OCI-LY1 (cell line): ENCODE measurements around the gene TSC22D1.

ENCODE experiments used
- H2AFZ ChIP-seq: fragments of 200-600 bp; sonication (generic), shearing (Covaris generic); 2 replicates; pipeline ENCODE4 v1.6.0; 2014; ENCODE audit warnings: antibody characterized with exemption, mild to moderate bottlenecking, low read length
- H3F3A ChIP-seq: fragments of 200-600 bp; sonication (generic), shearing (Covaris generic); 2 replicates; pipeline ENCODE4 v1.6.0; 2014; ENCODE audit warnings: mild to moderate bottlenecking, antibody characterized with exemption, low read length, moderate library complexity; ENCODE audit not compliant: insufficient read depth
- H3K27ac ChIP-seq: fragments of 200-600 bp; sonication (generic); 2 replicates; pipeline ENCODE4 v1.5.1; 2014; ENCODE audit warnings: low read length, mixed run types, mild to moderate bottlenecking, low read depth; ENCODE audit not compliant: poor library complexity, severe bottlenecking
- H3K27me3 ChIP-seq: fragments of 200-600 bp; sonication (generic); 2 replicates; pipeline ENCODE4 v1.6.0; 2014; ENCODE audit warnings: antibody characterized with exemption, mild to moderate bottlenecking, low read length, moderate library complexity; ENCODE audit not compliant: insufficient read depth
- H3K36me3 ChIP-seq: fragments of 200-600 bp; sonication (generic); 2 replicates; pipeline ENCODE4 v1.6.1; 2014; ENCODE audit warnings: mild to moderate bottlenecking, antibody characterized with exemption, low read length, moderate library complexity, mixed read lengths; ENCODE audit not compliant: insufficient read depth
- H3K4me1 ChIP-seq: fragments of 200-600 bp; sonication (generic); 2 replicates; pipeline ENCODE4 v1.5.1; 2014; ENCODE audit warnings: mild to moderate bottlenecking, low read length, moderate library complexity; ENCODE audit not compliant: insufficient read depth, severe bottlenecking
- H3K4me2 ChIP-seq: fragments of 200-600 bp; sonication (generic), shearing (Covaris generic); 2 replicates; pipeline ENCODE4 v1.6.1; 2014; ENCODE audit warnings: low read length
- H3K4me3 ChIP-seq: fragments of 200-600 bp; sonication (generic); 2 replicates; pipeline ENCODE4 v1.5.1; 2014; ENCODE audit warnings: low read length, low read depth, mild to moderate bottlenecking, mixed read lengths; ENCODE audit not compliant: poor library complexity, severe bottlenecking
- H3K79me2 ChIP-seq: fragments of 200-600 bp; shearing (Covaris generic); 2 replicates; pipeline ENCODE4 v1.6.1; 2016; ENCODE audit warnings: mixed run types, low read length, mixed read lengths; ENCODE audit not compliant: insufficient read depth
- H3K9ac ChIP-seq: fragments of 200-600 bp; sonication (generic), shearing (Covaris generic); 2 replicates; pipeline ENCODE4 v1.6.1; 2014; ENCODE audit warnings: mild to moderate bottlenecking, low read length, mixed read lengths
- H3K9me2 ChIP-seq: fragments of 200-600 bp; sonication (generic), shearing (Covaris generic); 2 replicates; pipeline ENCODE4 v1.6.1; 2014; ENCODE audit warnings: low read depth, mild to moderate bottlenecking, low read length, mixed read lengths
- H3K9me3 ChIP-seq: fragments of 200-600 bp; shearing (Covaris generic); 2 replicates; pipeline ENCODE4 v1.6.1; 2014; ENCODE audit warnings: low read length, mixed read lengths
- H4K20me1 ChIP-seq: fragments of 200-600 bp; sonication (generic), shearing (Covaris generic); 2 replicates; pipeline ENCODE4 v1.6.0; 2016; ENCODE audit warnings: mild to moderate bottlenecking, low read length; ENCODE audit not compliant: insufficient read depth
- EZH2 ChIP-seq: fragments of 200-600 bp; sonication (generic), shearing (Covaris generic); IDR thresholded peaks from 2 replicates; pipeline ENCODE4 v1.8.0; 2017; ENCODE audit warnings: borderline replicate concordance, mixed run types, mild to moderate bottlenecking, antibody characterized with exemption, low read length, moderate library complexity, mixed read lengths
- TF ChIP-seq, protein P1 (sequence below): fragments of 200-600 bp; sonication (generic), shearing (Covaris generic); IDR thresholded peaks from 2 replicates; pipeline ENCODE4 v1.5.1; 2017; ENCODE audit warnings: mild to moderate bottlenecking, antibody characterized with exemption, low read length, moderate library complexity, mixed read lengths

Gene TSC22D1

DNA sequence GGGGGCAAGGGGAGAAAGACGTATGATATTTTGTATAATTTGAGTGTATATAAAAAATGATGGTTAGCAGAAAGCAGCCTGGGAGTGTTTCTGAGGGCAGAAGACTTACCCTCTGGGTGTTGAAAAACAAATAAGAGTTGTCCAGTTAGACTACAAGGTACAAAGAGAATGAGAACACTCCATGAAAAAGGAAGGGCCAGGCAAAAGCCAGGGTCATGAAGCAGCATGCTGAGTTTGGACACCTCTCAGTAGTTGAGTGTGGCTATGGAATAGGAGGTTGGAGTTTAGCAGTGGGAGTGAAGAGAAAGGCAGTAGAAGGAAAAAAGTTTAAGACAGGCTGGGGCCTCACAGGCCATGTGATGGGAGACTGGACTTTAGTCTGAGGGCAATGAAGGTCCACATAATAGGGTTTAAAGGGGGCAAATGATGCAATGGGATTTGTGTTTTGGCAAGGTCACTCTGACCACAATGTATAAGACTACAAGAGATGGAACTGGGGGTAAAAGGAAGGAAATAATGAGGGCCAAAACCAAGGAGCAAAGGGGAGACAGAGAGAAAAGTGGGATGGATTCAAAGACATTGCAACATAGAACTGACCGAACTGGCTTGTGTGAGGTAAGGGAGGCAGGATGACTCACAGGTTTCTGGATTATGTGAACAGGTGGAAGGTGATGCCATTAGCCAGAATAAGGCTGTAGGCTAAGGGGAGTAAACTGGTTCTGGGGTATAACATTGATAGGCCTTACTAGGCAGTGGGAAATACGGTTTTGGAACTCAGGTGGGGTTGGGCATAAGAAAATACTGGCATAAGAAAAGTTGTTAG lies 125.9 kb downstream of the TSC22D1 start:
- Histone ChIP-seq H3K27ac (no peak overlapping the region), H3K9ac (no peak overlapping the region), H4K20me1 (0 out of 2 replicates have a peak, but pooled peaks cover 2% of the 10 kb centered on the region), H3K79me2 (no peaks in the 10 kb centered on the region), H3K4me1 (no peaks in the 10 kb centered on the region), H2AFZ (no peak overlapping the region), H3K36me3 (no peaks in the 10 kb centered on the region), H3K9me2 (no peaks in the 10 kb centered on the region), H3K27me3 (no peaks in the 10 kb centered on the region), H3K9me3 (no peaks in the 10 kb centered on the region), H3K4me3 (no peak overlapping the region), H3K4me2 (no peak overlapping the region), H3F3A (no peaks in the 10 kb centered on the region)
- TF ChIP-seq, protein P1, sequence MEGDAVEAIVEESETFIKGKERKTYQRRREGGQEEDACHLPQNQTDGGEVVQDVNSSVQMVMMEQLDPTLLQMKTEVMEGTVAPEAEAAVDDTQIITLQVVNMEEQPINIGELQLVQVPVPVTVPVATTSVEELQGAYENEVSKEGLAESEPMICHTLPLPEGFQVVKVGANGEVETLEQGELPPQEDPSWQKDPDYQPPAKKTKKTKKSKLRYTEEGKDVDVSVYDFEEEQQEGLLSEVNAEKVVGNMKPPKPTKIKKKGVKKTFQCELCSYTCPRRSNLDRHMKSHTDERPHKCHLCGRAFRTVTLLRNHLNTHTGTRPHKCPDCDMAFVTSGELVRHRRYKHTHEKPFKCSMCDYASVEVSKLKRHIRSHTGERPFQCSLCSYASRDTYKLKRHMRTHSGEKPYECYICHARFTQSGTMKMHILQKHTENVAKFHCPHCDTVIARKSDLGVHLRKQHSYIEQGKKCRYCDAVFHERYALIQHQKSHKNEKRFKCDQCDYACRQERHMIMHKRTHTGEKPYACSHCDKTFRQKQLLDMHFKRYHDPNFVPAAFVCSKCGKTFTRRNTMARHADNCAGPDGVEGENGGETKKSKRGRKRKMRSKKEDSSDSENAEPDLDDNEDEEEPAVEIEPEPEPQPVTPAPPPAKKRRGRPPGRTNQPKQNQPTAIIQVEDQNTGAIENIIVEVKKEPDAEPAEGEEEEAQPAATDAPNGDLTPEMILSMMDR, result no peak
- TF ChIP-seq EZH2, result no peak

DNA sequence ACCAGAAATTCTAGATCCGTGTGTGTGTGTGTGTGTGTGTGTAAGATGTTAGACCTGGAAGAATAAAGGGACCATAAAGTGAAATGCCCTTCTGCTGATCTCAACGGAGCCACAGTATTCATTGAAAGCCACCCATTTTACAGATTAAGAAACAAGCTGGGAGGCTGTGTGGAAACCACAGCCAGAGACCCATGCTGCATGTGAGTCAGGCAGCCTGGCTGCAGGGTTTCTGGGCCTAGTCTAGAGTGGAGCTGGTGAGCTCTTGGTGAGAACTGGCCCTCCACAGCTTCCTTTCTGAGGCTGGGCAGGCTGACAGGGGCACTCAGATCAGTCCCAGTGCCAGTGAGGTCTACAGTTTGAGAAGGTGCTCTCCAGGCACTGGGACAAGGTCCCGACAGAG lies 127.3 kb downstream of the TSC22D1 start:
- Histone ChIP-seq H3K36me3 (no peaks in the 10 kb centered on the region), H3K9me3 (no peaks in the 10 kb centered on the region), H3K4me1 (no peaks in the 10 kb centered on the region), H3K4me2 (no peak overlapping the region), H3F3A (no peaks in the 10 kb centered on the region), H3K9ac (no peak overlapping the region), H3K79me2 (no peaks in the 10 kb centered on the region), H2AFZ (no peak overlapping the region), H3K27me3 (no peaks in the 10 kb centered on the region), H3K27ac (no peak overlapping the region), H3K9me2 (no peaks in the 10 kb centered on the region), H4K20me1 (0 out of 2 replicates have a peak, but pooled peaks cover 2% of the 10 kb centered on the region), H3K4me3 (no peak overlapping the region)
- TF ChIP-seq, protein P1, result no peak
- TF ChIP-seq EZH2, result no peak

DNA sequence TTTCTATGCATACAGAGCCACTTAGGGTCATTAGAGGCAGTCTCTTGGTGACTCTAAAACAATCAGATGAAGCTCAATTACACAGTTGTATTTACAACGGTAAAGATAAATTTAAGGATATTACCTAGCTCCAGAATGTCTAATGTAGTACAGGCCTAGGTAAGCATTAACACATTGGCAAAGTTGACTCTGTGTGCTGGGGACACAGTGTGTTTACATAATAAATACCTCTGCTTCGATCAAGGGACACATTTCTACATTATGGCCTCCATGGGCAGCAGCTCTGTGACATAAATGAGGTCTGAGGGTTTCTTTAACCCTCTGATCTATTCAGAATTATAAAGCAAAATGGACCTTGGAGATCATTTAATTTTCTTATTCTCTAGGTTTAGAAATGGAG lies 127.8 kb downstream of the TSC22D1 start:
- Histone ChIP-seq H3K4me3 (no peak overlapping the region), H3K79me2 (no peaks in the 10 kb centered on the region), H3K9me2 (no peaks in the 10 kb centered on the region), H3K4me2 (no peak overlapping the region), H3K9me3 (no peaks in the 10 kb centered on the region), H3K27me3 (no peaks in the 10 kb centered on the region), H3K9ac (no peak overlapping the region), H3K36me3 (no peaks in the 10 kb centered on the region), H4K20me1 (0 out of 2 replicates have a peak, but pooled peaks cover 2% of the 10 kb centered on the region), H3K4me1 (no peaks in the 10 kb centered on the region), H2AFZ (no peak overlapping the region), H3F3A (no peaks in the 10 kb centered on the region), H3K27ac (no peak overlapping the region)
- TF ChIP-seq EZH2, result no peak
- TF ChIP-seq, protein P1, result no peak
